GM12891 (cell line): ENCODE measurements around the gene UGT1A7.

Source experiments
- POLR2A ChIP-seq: IDR thresholded peaks from 2 replicates; pipeline ENCODE4 v1.6.1; 2011; ENCODE audit warnings: low read depth, low read length, control low read depth
- SPI1 ChIP-seq: IDR thresholded peaks from 2 replicates; pipeline ENCODE4 v1.6.1; 2011; ENCODE audit warnings: low read depth, low read length, control low read depth

- no peak for TF ChIP-seq SPI1
- TF ChIP-seq POLR2A = no peak
Measured at GRCh38 chr2:233813236-233814055, 131.7 kb downstream of the UGT1A7 start.
